Transverse colon (tissue), 4 donors: ENCODE results near the gene TCF25. TPM values are rescaled to one million over a fixed set of nuclear protein-coding genes. Genes with fewer than 3 reads are reported as not detected.

Experiments
- DNase-seq: peaks from one replicate; pipeline ENCODE4 v3.0.0-alpha.2; 2019
- H3K27ac ChIP-seq, 4 donors: fragments of 200-600 bp; sonication (generic); 2 replicates each; pipeline ENCODE4 v1.5.1; 2016 to 2018; ENCODE audit warnings: inconsistent platforms in 4 of 4
- H3K27me3 ChIP-seq: fragments of 200-600 bp; sonication (generic); 2 replicates; pipeline ENCODE4 v1.5.1; 2017; ENCODE audit warnings: inconsistent platforms
- H3K36me3 ChIP-seq, 4 donors: fragments of 200-600 bp; sonication (generic); 2 replicates each; pipeline ENCODE4 v1.5.1; 2017 to 2019; ENCODE audit warnings: inconsistent platforms in 4 of 4
- H3K4me1 ChIP-seq, 4 donors: fragments of 200-600 bp; sonication (generic); 2 replicates each; pipeline ENCODE4 v1.5.1; 2017 to 2020; ENCODE audit warnings: inconsistent platforms in 4 of 4
- H3K4me3 ChIP-seq, 4 donors: fragments of 200-600 bp; sonication (generic); 1 replicate in 1 of 4; 2 replicates in 3 of 4; pipeline versions ENCODE4 v1.5.1 to v1.6.1; 2017 to 2019; ENCODE audit warnings: inconsistent platforms in 4 of 4
- H3K9me3 ChIP-seq, 2 donors: fragments of 200-600 bp; sonication (generic); 2 replicates each; pipeline ENCODE4 v1.5.1; 2017 to 2019; ENCODE audit warnings: inconsistent platforms in 2 of 2
- CTCF ChIP-seq, 5 experiments: fragments of 200-600 bp in 3 of 5; fragments of 450-650 bp in 2 of 5; sonication (generic) in 3 of 5; IDR thresholded peaks; 1 replicate in 2 of 5; 2 replicates in 3 of 5; pipeline ENCODE4 v1.5.1; 2016 to 2017; ENCODE audit warnings: antibody characterized with exemption in 5 of 5, inconsistent platforms in 3 of 5, mild to moderate bottlenecking in 2 of 5, moderate library complexity in 1 of 5
- EP300 ChIP-seq: sonication (generic); formaldehyde crosslinking; IDR thresholded peaks from one replicate; pipeline ENCODE4 v1.6.1; 2017; ENCODE audit warnings: antibody characterized with exemption, low read depth
- POLR2A ChIP-seq: fragments of 450-650 bp; IDR thresholded peaks from one replicate; pipeline ENCODE4 v1.6.1; 2016; ENCODE audit warnings: antibody characterized with exemption, mild to moderate bottlenecking, moderate library complexity
- POLR2AphosphoS5 ChIP-seq, 3 donors: sonication (generic); formaldehyde crosslinking; IDR thresholded peaks; one replicate each; pipeline ENCODE4 v1.6.1; 2016; ENCODE audit warnings: antibody characterized with exemption in 3 of 3
- WGBS, 2 donors: methylation state at CpG; one replicate each; pipeline ENCODE4 v1.1.5; 2018; ENCODE audit warnings: low coverage in 1 of 2; 5-methylcytosine and 5-hydroxymethylcytosine counted together
- in situ Hi-C, 4 donors: fragments of 200-750 bp; cut with MboI; loops; one replicate each; pipeline versions ENCODE4 v1.15.0 to v1.15.1; 2017; ENCODE audit warnings: low sequenced_read_pairs in 3 of 4, low pct_ligation_motif_present in 1 of 4, low pct_unique_long_range_greater_than_20kb in 1 of 4
- intact Hi-C: fragments of 100-400 bp; cut with DNase I; formaldehyde crosslinking; loops from one replicate; pipeline ENCODE4 v1.15.1; 2023; ENCODE audit warnings: low total_unique reads
- total RNA-seq, 4 donors: library from RNA; depleted of rRNA; stranded (reverse); fragments of >200 nt; gene quantifications; one replicate each; pipeline ENCODE4 v1.1.0, GENCODE V29; 2016

Gene TCF25
- total RNA-seq, 4 donors from 2014 or later = 202 to 648 (median 354) TPM

- no peak for DNase-seq
- TF ChIP-seq EP300 (no peak), POLR2A (no peak)
- Histone ChIP-seq H3K9me3 (no peaks in the 10 kb centered on the region), H3K27ac (no peak overlapping the region), H3K36me3 (peaks cover 0 to 75% (median 31%) of the 10 kb centered on the region in 4 donors), H3K4me1 (no peaks in the 10 kb centered on the region), H3K27me3 (no peaks in the 10 kb centered on the region), H3K4me3 (no peak overlapping the region)
- in situ Hi-C loops = no loop called here
- 84 to 98% methylated on average over 5 to 11 of the region's 16 CpGs for WGBS, 2 donors
- intact Hi-C loops = no loop called here
These were observed 17.7 kb downstream of the TCF25 start for GRCh38 chr16:89890886-89891657.

- Histone ChIP-seq H3K27ac (no peak overlapping the region), H3K4me3 (no peak overlapping the region), H3K9me3 (no peaks in the 10 kb centered on the region), H3K27me3 (no peaks in the 10 kb centered on the region), H3K36me3 (peaks cover 0 to 72% (median 28%) of the 10 kb centered on the region in 4 donors), H3K4me1 (no peaks in the 10 kb centered on the region)
- TF ChIP-seq POLR2A = no peak
- TF ChIP-seq POLR2AphosphoS5 (IDR thresholded peaks at IDR 0.05) = no peak
- no peak for TF ChIP-seq EP300
- TF ChIP-seq CTCF (IDR thresholded peaks at IDR 0.05) = no peak
- intact Hi-C loops (no loop called here), in situ Hi-C loops (no loop called here)
- WGBS, 2 donors = 96% methylated on average over 4 to 18 of the region's 18 CpGs
- no peak for DNase-seq
These were observed 18.8 kb downstream of the TCF25 start for GRCh38 chr16:89892055-89892630.

GRCh38 chr16:89892635-89893034 lies 19.2 kb downstream of the TCF25 start:
- DNase-seq = no peak
- peaks cover 0 to 69% (median 28%) of the 10 kb centered on the region in 4 donors for H3K36me3 ChIP-seq
- TF ChIP-seq CTCF (IDR thresholded peaks at IDR 0.05) = no peak
- no peak for TF ChIP-seq EP300
- TF ChIP-seq POLR2AphosphoS5 (IDR thresholded peaks at IDR 0.05) = no peak
- no peak for TF ChIP-seq POLR2A
- H3K4me3 ChIP-seq = no peak overlapping the region
- in situ Hi-C loops = no loop called here
- WGBS, 2 donors = 85 to 90% methylated on average over 7 of the region's 9 CpGs
- no peaks in the 10 kb centered on the region for H3K9me3 ChIP-seq
- no peak overlapping the region for H3K27ac ChIP-seq
- intact Hi-C loops = no loop called here
- H3K27me3 ChIP-seq = no peaks in the 10 kb centered on the region
- H3K4me1 ChIP-seq = no peaks in the 10 kb centered on the region

- WGBS, 2 donors = 94% methylated on average over 45 of the region's 45 CpGs; no CpG with 5 or more reads in 1 of the 2 donors
- Histone ChIP-seq H3K36me3 (peaks cover 0 to 64% (median 28%) of the 10 kb centered on the region in 4 donors), H3K27me3 (no peaks in the 10 kb centered on the region), H3K27ac (no peak overlapping the region), H3K4me1 (no peaks in the 10 kb centered on the region), H3K4me3 (no peak overlapping the region), H3K9me3 (no peaks in the 10 kb centered on the region)
- TF ChIP-seq EP300 = no peak
- TF ChIP-seq POLR2A = no peak
- peak in 1 of 3 donors; percentile 7 for TF ChIP-seq POLR2AphosphoS5 (IDR thresholded peaks at IDR 0.05)
- intact Hi-C loops (no loop called here), in situ Hi-C loops (no loop called here)
- DNase-seq = no peak
These were observed 20.5 kb downstream of the TCF25 start for GRCh38 chr16:89893642-89894548.
